Neural progenitor cell (in vitro differentiated cells): ENCODE data around the gene POP4.

Source experiments
- CTCF ChIP-seq: fragments of 200-600 bp; sonication (generic); IDR thresholded peaks from 2 replicates; pipeline ENCODE4 v1.5.1; 2017; ENCODE audit warnings: antibody characterized with exemption, mild to moderate bottlenecking
- EZH2 ChIP-seq: fragments of 200-600 bp; sonication (generic); IDR thresholded peaks from 2 replicates; pipeline ENCODE4 v1.6.1; 2017; ENCODE audit warnings: antibody characterized with exemption, mild to moderate bottlenecking, moderate library complexity
- EZH2phosphoT487 ChIP-seq: fragments of 200-600 bp; sonication (generic); IDR thresholded peaks from 2 replicates; pipeline ENCODE4 v1.6.1; 2017; ENCODE audit warnings: antibody characterized with exemption

DNA sequence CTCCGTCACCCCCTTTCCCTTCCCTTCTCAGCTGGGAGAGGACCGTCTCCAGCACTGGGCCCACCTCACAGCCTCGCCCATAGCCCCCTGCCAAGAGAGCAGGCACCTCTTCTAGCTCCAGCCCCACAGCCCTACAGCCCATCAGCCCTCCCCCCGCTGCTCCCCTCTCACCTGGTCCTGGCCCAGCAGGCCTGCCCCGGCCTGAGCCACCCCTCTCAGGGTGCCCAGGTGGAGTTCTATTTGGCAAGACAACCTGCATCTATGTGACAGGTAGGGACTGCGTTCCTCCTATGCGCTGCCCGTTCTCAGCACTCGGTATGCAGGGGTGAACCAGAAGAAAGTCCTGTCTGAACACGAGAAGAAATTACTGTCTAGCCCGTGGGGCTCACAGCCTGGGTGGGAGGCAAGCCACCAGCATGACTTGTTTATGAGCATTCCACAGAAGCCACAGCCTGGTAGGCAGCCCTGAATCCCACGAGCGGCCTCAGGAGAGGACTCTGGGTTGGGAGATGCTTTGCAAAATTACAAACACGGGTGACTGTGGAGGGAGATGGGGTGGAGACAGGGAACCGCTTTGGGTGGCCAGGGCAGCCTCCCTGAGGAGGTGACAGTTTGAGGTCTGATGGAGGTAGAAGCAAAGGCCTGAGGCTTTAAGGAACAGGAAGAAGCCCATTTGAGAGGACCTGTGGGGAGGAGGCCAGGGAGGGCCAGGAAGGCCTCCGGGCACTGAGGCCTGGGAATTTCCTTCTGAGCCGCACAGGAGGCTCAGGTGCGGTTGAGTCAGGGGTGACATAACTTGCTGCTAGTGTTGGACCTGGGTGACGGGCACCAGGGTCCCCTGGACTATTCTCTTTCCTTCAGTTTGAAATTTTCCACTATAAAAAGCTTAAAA, 58.0 kb downstream of the POP4 start:
- TF ChIP-seq EZH2: no peak
- no peak for TF ChIP-seq CTCF
- TF ChIP-seq EZH2phosphoT487: peak; percentile 6
